Memory B cell (primary cell): ENCODE results near the gene GSTO1.

ENCODE experiments used
- ATAC-seq: fragments of 150-1000 bp; cut with Tn5 transposase; 2 replicates; pipeline ENCODE4 v1.10.0; 2021; ENCODE audit warnings: low read depth, mild to moderate bottlenecking, moderate library complexity
- DNase-seq, 2 donors: peaks; one replicate each; pipeline ENCODE4 v3.0.0; 2022; ENCODE audit warnings: low spot score in 2 of 2
- H3K27ac Mint-ChIP-seq: one replicate; pipeline ENCODE4 v1.8.0; 2022; ENCODE audit warnings: mild to moderate bottlenecking, moderate library complexity, mixed read lengths
- H3K27me3 Mint-ChIP-seq: one replicate; pipeline ENCODE4 v1.8.0; 2022; ENCODE audit warnings: mixed read lengths
- H3K36me3 Mint-ChIP-seq: one replicate; pipeline ENCODE4 v1.8.0; 2022; ENCODE audit warnings: mild to moderate bottlenecking, mixed read lengths
- H3K4me1 Mint-ChIP-seq: one replicate; pipeline ENCODE4 v1.8.0; 2022; ENCODE audit warnings: mixed read lengths
- H3K4me3 Mint-ChIP-seq: one replicate; pipeline ENCODE4 v1.8.0; 2022; ENCODE audit warnings: mild to moderate bottlenecking, moderate library complexity, mixed read lengths
- H3K9me3 Mint-ChIP-seq: one replicate; pipeline ENCODE4 v1.8.0; 2022; ENCODE audit warnings: mixed read lengths

Gene GSTO1

DNA sequence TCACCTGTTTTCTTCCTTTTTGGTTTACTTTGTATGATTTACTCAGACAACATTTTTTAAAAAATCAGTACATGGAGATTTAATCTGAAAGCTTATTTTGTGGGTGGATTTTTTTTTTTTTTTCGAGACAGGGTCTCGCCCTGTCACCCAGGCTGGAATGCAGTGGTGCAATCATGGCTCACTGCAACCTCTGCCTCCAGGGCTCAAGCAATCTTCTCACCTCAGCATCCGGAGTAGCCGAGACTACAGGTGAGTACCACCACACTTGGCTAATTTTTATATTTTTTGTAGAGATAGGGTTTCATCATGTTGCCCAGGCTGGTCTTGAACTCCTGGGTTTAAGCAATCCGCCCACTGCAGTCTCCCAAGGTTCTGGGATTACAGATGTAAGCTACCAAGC is 2.5 kb downstream of the GSTO1 start:
- H3K9me3 Mint-ChIP-seq: no peaks in the 10 kb centered on the region
- no peak for DNase-seq
- peaks cover 19% of the 10 kb centered on the region for H3K36me3 Mint-ChIP-seq
- peaks cover 26% of the 10 kb centered on the region for H3K4me1 Mint-ChIP-seq
- no peak for ATAC-seq
- no peak overlapping the region for H3K27ac Mint-ChIP-seq
- no peaks in the 10 kb centered on the region for H3K27me3 Mint-ChIP-seq
- no peak overlapping the region for H3K4me3 Mint-ChIP-seq

- Mint-ChIP-seq H3K36me3 (peaks cover 19% of the 10 kb centered on the region), H3K9me3 (no peaks in the 10 kb centered on the region), H3K27ac (peak overlapping the region; percentile 68), H3K4me3 (no peak overlapping the region), H3K4me1 (peaks cover 26% of the 10 kb centered on the region), H3K27me3 (no peaks in the 10 kb centered on the region)
- DNase-seq (no peak), ATAC-seq (no peak)
Observed at GRCh38 chr10:104258209-104258608, 3.5 kb downstream of the GSTO1 start.

- ATAC-seq: no peak
- H3K4me1 Mint-ChIP-seq: peaks cover 29% of the 10 kb centered on the region
- DNase-seq: no peak
- H3K9me3 Mint-ChIP-seq: no peaks in the 10 kb centered on the region
- peak overlapping the region; percentile 75 for H3K27ac Mint-ChIP-seq
- H3K4me3 Mint-ChIP-seq: no peak overlapping the region
- peaks cover 22% of the 10 kb centered on the region for H3K36me3 Mint-ChIP-seq
- H3K27me3 Mint-ChIP-seq: no peaks in the 10 kb centered on the region
Observed at GRCh38 chr10:104259456-104259855, 4.8 kb downstream of the GSTO1 start.

GRCh38 chr10:104259999-104260774 is 5.5 kb downstream of the GSTO1 start:
- no peaks in the 10 kb centered on the region for H3K27me3 Mint-ChIP-seq
- DNase-seq: no peak
- H3K27ac Mint-ChIP-seq: peak overlapping the region; percentile 75
- H3K4me1 Mint-ChIP-seq: peaks cover 30% of the 10 kb centered on the region
- no peaks in the 10 kb centered on the region for H3K9me3 Mint-ChIP-seq
- peaks cover 23% of the 10 kb centered on the region for H3K36me3 Mint-ChIP-seq
- ATAC-seq: no peak
- no peak overlapping the region for H3K4me3 Mint-ChIP-seq

GRCh38 chr10:104260775-104261115 is 6.1 kb downstream of the GSTO1 start:
- DNase-seq (no peak), ATAC-seq (no peak)
- Mint-ChIP-seq H3K4me1 (peaks cover 32% of the 10 kb centered on the region), H3K36me3 (peaks cover 27% of the 10 kb centered on the region), H3K27ac (peak overlapping the region; percentile 75), H3K27me3 (no peaks in the 10 kb centered on the region), H3K4me3 (no peak overlapping the region), H3K9me3 (no peaks in the 10 kb centered on the region)

- Mint-ChIP-seq H3K4me1 (peaks cover 31% of the 10 kb centered on the region), H3K27me3 (no peaks in the 10 kb centered on the region), H3K36me3 (peaks cover 30% of the 10 kb centered on the region), H3K4me3 (no peak overlapping the region), H3K27ac (no peak overlapping the region), H3K9me3 (no peaks in the 10 kb centered on the region)
- DNase-seq (no peak), ATAC-seq (no peak)
Observed at GRCh38 chr10:104262055-104262454, 7.4 kb downstream of the GSTO1 start.

- Mint-ChIP-seq H3K27me3 (no peaks in the 10 kb centered on the region), H3K4me1 (peaks cover 31% of the 10 kb centered on the region), H3K9me3 (no peaks in the 10 kb centered on the region), H3K4me3 (no peak overlapping the region), H3K36me3 (peaks cover 21% of the 10 kb centered on the region), H3K27ac (peak overlapping the region; percentile 3)
- ATAC-seq: no peak
- DNase-seq: no peak
Observed at GRCh38 chr10:104264783-104265182, 10.1 kb downstream of the GSTO1 start.

DNA sequence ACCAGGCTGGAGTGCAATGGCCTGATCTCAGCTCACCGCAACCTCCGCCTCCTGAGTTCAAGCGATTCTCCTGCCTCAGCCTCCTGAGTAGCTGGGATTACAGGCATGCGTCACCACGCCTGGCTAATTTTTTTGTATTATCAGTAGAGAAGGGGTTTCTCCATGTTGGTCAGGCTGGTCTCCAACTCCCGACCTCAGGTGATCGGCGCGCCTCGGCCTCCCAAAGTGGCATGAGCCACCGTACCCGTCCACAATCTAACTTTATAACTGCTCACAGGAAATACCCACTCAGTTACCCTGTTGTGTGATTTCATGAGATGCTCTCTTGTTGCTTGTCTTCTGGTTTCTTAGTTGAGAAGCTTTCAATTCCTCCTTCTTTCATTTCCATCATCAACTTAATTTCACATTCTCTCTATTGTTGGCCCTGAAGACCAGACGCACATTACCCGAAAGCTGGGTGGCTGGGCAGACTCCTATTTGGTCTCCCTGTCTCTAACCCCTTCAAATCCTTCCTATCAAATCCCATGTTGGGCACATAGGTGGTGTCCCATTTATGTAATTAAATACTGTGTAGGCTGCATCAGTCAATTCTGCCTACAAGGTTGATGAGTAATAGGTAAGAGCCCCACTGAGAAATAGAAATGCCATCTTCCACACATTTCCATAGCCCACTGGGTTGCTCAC is 13.2 kb downstream of the GSTO1 start:
- peak overlapping the region; percentile 88 for H3K4me3 Mint-ChIP-seq
- peaks cover 22% of the 10 kb centered on the region for H3K4me1 Mint-ChIP-seq
- peak overlapping the region; percentile 98 for H3K27ac Mint-ChIP-seq
- no peaks in the 10 kb centered on the region for H3K9me3 Mint-ChIP-seq
- H3K27me3 Mint-ChIP-seq: no peaks in the 10 kb centered on the region
- peaks cover 12% of the 10 kb centered on the region for H3K36me3 Mint-ChIP-seq
- DNase-seq (no peak), ATAC-seq (no peak)

DNA sequence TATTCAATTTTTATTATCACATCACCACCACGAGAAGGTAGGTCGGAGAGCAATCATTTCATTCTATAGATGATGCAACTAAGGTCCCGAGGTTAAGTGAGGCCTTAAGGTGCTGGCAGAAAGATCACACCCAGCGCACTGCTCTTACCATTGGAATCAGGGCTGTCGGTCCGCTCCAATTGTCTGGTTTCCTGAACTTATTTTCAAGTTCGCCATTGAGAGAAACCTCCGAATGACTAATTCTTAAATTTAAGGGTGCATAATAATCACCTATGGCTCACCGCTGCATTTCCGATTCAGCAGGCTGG is 13.7 kb downstream of the GSTO1 start:
- Mint-ChIP-seq H3K4me1 (peaks cover 22% of the 10 kb centered on the region), H3K9me3 (no peaks in the 10 kb centered on the region), H3K27me3 (no peaks in the 10 kb centered on the region), H3K4me3 (peak overlapping the region; percentile 88), H3K27ac (peak overlapping the region; percentile 98), H3K36me3 (peaks cover 12% of the 10 kb centered on the region)
- DNase-seq: no peak
- ATAC-seq: peak; percentile 0

DNA sequence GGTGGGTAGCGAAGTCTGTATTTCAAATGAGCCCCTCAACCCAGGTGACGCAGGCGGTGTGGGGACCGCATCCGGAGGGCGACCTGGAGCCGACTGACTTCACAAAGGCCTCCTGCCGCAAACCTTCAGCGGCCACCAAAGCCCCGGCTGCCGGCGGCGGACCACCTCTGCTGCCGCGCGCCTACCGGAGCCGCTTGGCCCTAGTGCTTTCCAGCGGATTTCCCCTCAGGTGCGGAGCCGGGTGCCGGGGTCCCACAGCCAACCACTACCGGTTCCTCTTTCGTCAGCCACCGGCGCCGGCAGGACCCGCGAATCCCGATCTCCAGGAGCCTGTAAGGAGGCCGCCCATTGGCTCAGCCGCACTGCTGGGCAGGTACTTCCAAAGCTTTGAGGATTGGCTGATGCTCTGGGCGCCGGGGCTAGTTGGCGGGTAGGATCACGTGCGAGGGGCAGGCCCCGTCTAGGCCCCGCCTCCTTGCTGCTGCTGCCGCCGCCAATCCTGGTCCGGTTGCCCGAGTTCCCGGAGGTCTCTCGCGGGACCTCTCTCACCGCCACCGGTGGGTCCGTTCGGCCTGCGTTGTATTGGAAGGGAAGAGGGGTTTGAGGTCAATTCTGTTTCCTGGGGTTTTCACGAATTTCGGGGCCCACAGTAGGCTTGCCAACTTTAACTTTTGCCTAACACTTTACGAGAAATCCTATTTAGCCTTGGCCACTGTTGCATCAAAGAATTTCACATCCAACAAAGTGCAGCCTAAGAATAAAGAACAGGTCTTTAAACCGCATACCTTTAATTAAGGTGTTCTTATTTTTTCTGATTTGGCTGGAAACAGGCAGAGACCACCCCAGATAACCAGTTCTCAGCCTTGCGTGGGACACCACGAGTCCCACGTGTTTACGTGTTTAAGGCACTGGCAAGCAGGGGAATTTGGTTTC is 14.3 kb downstream of the GSTO1 start, which contains the start of gene GSTO2:
TSS of gene GSTO2 (plus strand) at position 472 of the 933 bp plus-strand sequence. CDS start 5,732 bp downstream, outside the sequence.
- Mint-ChIP-seq H3K4me1 (peaks cover 22% of the 10 kb centered on the region), H3K9me3 (no peaks in the 10 kb centered on the region), H3K36me3 (peaks cover 12% of the 10 kb centered on the region), H3K27ac (peak within 1 kb of the TSS; percentile 98), H3K4me3 (peak within 1 kb of the TSS; percentile 88), H3K27me3 (no peaks in the 10 kb centered on the region)
- DNase-seq (peak; percentile 90 to 96), ATAC-seq (peak; percentile 90)

DNA sequence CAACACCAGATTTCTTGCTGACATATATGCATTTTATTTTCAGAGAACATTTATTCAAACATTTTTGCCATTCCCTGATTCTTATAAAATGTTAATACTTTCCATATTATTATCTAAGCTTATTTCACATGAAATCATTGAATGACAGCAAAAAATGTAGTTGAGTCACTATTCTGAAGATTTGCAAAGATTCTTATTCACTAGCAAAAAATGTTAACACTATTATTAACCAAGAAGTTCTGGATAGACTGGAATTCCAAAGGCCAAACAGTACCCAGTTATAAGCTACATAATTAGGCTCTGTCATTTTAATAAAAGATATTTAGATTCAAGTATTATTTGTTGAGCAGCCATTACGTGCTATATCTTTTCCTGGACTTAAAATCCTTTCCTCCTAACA is 18.6 kb downstream of the GSTO1 start:
- no peaks in the 10 kb centered on the region for H3K36me3 Mint-ChIP-seq
- H3K4me1 Mint-ChIP-seq: peaks cover under 1% of the 10 kb centered on the region
- peaks cover 6% of the 10 kb centered on the region for H3K27me3 Mint-ChIP-seq
- H3K9me3 Mint-ChIP-seq: no peaks in the 10 kb centered on the region
- no peak for DNase-seq
- H3K27ac Mint-ChIP-seq: no peak overlapping the region
- ATAC-seq: no peak
- H3K4me3 Mint-ChIP-seq: no peak overlapping the region

DNA sequence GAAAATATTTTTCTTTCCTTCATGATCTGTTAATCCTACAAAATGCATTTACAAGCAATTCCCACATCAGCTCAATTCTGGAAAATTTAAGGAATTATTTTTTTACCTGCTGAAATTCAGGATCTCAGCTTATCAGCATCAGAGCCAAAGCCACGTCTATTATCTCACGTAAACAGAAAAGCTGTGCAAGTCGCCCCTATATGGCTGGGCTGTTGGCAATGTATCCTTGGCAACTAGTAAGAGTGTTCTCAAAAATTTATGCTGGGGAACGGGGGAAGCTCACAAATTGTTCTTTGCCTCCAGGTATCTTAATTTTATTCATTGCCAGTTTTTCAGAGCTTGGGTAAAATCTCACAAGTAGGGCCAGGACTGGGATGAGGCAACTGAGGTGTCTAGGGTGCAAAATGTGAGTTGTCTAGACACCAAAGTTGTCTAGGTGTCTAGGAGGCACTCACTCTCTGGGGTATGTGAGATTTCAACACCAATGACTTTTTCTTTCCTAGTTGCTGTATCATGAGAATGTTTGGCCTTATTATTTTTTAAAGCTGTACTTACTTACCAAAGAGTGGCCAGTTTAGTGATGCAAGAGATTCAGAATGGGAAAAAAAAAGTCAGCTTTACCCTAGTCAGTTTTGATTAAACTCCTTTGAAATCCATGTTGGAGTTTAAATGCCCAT is 19.3 kb downstream of the GSTO1 start:
- Mint-ChIP-seq H3K27me3 (peaks cover 6% of the 10 kb centered on the region), H3K27ac (no peak overlapping the region), H3K9me3 (no peaks in the 10 kb centered on the region), H3K4me3 (no peak overlapping the region), H3K4me1 (no peaks in the 10 kb centered on the region), H3K36me3 (no peaks in the 10 kb centered on the region)
- no peak for ATAC-seq
- DNase-seq: no peak

GRCh38 chr10:104274762-104275721 is 20.4 kb downstream of the GSTO1 start:
- Mint-ChIP-seq H3K9me3 (no peaks in the 10 kb centered on the region), H3K4me1 (no peaks in the 10 kb centered on the region), H3K27me3 (peaks cover 6% of the 10 kb centered on the region), H3K4me3 (no peak overlapping the region), H3K27ac (no peak overlapping the region), H3K36me3 (no peaks in the 10 kb centered on the region)
- ATAC-seq (peak; percentile 89), DNase-seq (peak; percentile 31 to 46)
